HCT116 (cell line): ENCODE results near the gene PTGR2. TPM values are rescaled to one million over a fixed set of nuclear protein-coding genes. Genes with fewer than 3 reads are reported as not detected.

ENCODE experiments used
- ATAC-seq: fragments of 200-7000 bp; cut with Tn5 transposase; 2 replicates; pipeline ENCODE4 v1.9.1; 2020; ENCODE audit warnings: mild to moderate bottlenecking, moderate library complexity
- BruUV-seq: library from RNA; stranded (reverse); fragments of 400-500 nt; replicated peaks from 2 replicates; lab custom pipeline; 2021; lab: Mats Ljungman, UMichigan
- CTCF ChIA-PET: fragments of 300-600 bp; sonication (Branson Sonifier 250); formaldehyde crosslinking; loops from one replicate; lab custom pipeline; 2021; ENCODE audit warnings: antibody characterized with exemption; lab: Charles Lee
- POLR2A ChIA-PET: fragments of 300-600, 350-600 bp; sonication (Branson Sonifier 250); formaldehyde crosslinking; loops from one replicate; lab custom pipeline; 2021; ENCODE audit warnings: antibody characterized with exemption; lab: Charles Lee
- RAD21 ChIA-PET, 2 experiments: fragments of 300-600 bp; sonication (Branson Sonifier 250); formaldehyde crosslinking; loops; one replicate each; lab custom pipeline; 2023; ENCODE audit warnings: low total read pairs in 2 of 2; ENCODE audit not compliant: uncharacterized antibody in 2 of 2, unreplicated experiment in 2 of 2, low non-redundant PET in 1 of 2; lab: Charles Lee
- DNase-seq: peaks from one replicate; pipeline ENCODE4 v3.0.0-alpha.2; 2010; ENCODE audit warnings: low read depth, low spot score
- H2AFZ ChIP-seq: fragments of 200-600 bp; shearing (Covaris generic), sonication (generic); 2 replicates; pipeline ENCODE4 v1.6.1; 2017; ENCODE audit warnings: low read depth, mixed run types, mixed read lengths, antibody characterized with exemption, low read length; ENCODE audit not compliant: poor library complexity, severe bottlenecking
- H3K27ac ChIP-seq: 2 replicates; pipeline ENCODE4 v1.5.1; 2012; ENCODE audit warnings: low read depth, low read length
- H3K27me3 ChIP-seq: fragments of 200-600 bp; sonication (generic); 2 replicates; pipeline ENCODE4 v1.6.1; 2016; ENCODE audit warnings: mixed run types, low read length, mixed read lengths; ENCODE audit not compliant: insufficient read depth
- H3K36me3 ChIP-seq, 2 experiments: fragments of 200-500 bp in 1 of 2; fragments of 200-600 bp in 1 of 2; sonication (Bioruptor generic) in 1 of 2; sonication (generic) in 1 of 2; 2 replicates each; pipeline versions ENCODE4 v1.5.1 to v1.6.1; 2014 to 2016; ENCODE audit warnings: low read length in 2 of 2, inconsistent platforms in 1 of 2, mixed read lengths in 1 of 2, mixed run types in 1 of 2; ENCODE audit not compliant: insufficient read depth in 2 of 2, control insufficient read depth in 1 of 2
- H3K4me1 ChIP-seq, 2 experiments: fragments of 200-600 bp in 1 of 2; sonication (generic) in 1 of 2; 2 replicates each; pipeline versions ENCODE4 v1.5.1 to v1.6.1; 2012 to 2017; ENCODE audit warnings: low read length in 2 of 2, inconsistent platforms in 1 of 2, mild to moderate bottlenecking in 1 of 2, mixed read lengths in 1 of 2, mixed run types in 1 of 2, moderate library complexity in 1 of 2; ENCODE audit not compliant: insufficient read depth in 2 of 2, control insufficient read depth in 1 of 2
- H3K4me2 ChIP-seq: fragments of 200-600 bp; sonication (generic); 2 replicates; pipeline ENCODE4 v1.6.1; 2017; ENCODE audit warnings: mixed run types, low read length, mixed read lengths
- H3K4me3 ChIP-seq, 2 experiments: fragments of 200-600 bp in 1 of 2; sonication (generic) in 1 of 2; replicated peaks in 1 of 2; 2 replicates each; pipeline ENCODE4 v1.5.1; 2011 to 2016; ENCODE audit warnings: low read length in 2 of 2, control low read depth in 1 of 2, low read depth in 1 of 2, mild to moderate bottlenecking in 1 of 2, mixed read lengths in 1 of 2, mixed run types in 1 of 2
- H3K79me2 ChIP-seq: fragments of 200-600 bp; sonication (generic); 2 replicates; pipeline ENCODE4 v1.6.1; 2017; ENCODE audit warnings: mild to moderate bottlenecking, mixed run types, low read length, moderate library complexity, mixed read lengths; ENCODE audit not compliant: insufficient read depth
- H3K9ac ChIP-seq: fragments of 200-600 bp; sonication (generic); 2 replicates; pipeline ENCODE4 v1.6.1; 2016; ENCODE audit warnings: low read length, mixed read lengths
- H3K9me2 ChIP-seq: fragments of 200-600 bp; sonication (generic), shearing (Covaris generic); 2 replicates; pipeline ENCODE4 v1.6.1; 2017; ENCODE audit warnings: mixed run types, mild to moderate bottlenecking, moderate library complexity; ENCODE audit not compliant: insufficient read depth
- H3K9me3 ChIP-seq, 2 experiments: fragments of 200-500 bp in 1 of 2; fragments of 200-600 bp in 1 of 2; sonication (Bioruptor generic) in 1 of 2; sonication (generic) in 1 of 2; 2 replicates each; pipeline ENCODE4 v1.6.1; 2014 to 2017; ENCODE audit warnings: low read length in 2 of 2, mixed read lengths in 2 of 2, inconsistent platforms in 1 of 2, low read depth in 1 of 2, mild to moderate bottlenecking in 1 of 2, mixed run types in 1 of 2, moderate library complexity in 1 of 2; ENCODE audit not compliant: control insufficient read depth in 1 of 2, insufficient read depth in 1 of 2
- H4K20me1 ChIP-seq: fragments of 200-600 bp; sonication (generic), shearing (Covaris generic); 2 replicates; pipeline ENCODE4 v1.6.1; 2017; ENCODE audit warnings: mixed run types, mild to moderate bottlenecking, moderate library complexity; ENCODE audit not compliant: insufficient read depth
- ATF3 ChIP-seq: IDR thresholded peaks from 2 replicates; pipeline ENCODE4 v1.6.1; 2012
- CEBPB ChIP-seq: IDR thresholded peaks from 2 replicates; pipeline ENCODE4 v1.6.1; 2012; ENCODE audit warnings: low read depth
- CTCF ChIP-seq, 3 experiments: fragments of 200-600 bp in 1 of 3; sonication (generic) in 1 of 3; IDR thresholded peaks in 2 of 3; conservative IDR thresholded peaks in 1 of 3; 2 replicates each; pipeline ENCODE4 v1.5.1; 2012 to 2017; ENCODE audit warnings: low read depth in 2 of 3, low read length in 2 of 3, antibody characterized with exemption in 1 of 3, borderline replicate concordance in 1 of 3, control low read depth in 1 of 3, mild to moderate bottlenecking in 1 of 3, mixed read lengths in 1 of 3, mixed run types in 1 of 3, moderate library complexity in 1 of 3; ENCODE audit not compliant: insufficient read depth in 1 of 3
- ELF1 ChIP-seq: IDR thresholded peaks from 2 replicates; pipeline ENCODE4 v1.6.1; 2012; ENCODE audit warnings: low read depth, borderline replicate concordance
- EZH2 ChIP-seq: fragments of 200-600 bp; sonication (generic); IDR thresholded peaks from 2 replicates; pipeline ENCODE4 v1.6.1; 2017; ENCODE audit warnings: antibody characterized with exemption, mixed run types
- FOSL1 ChIP-seq: IDR thresholded peaks from 2 replicates; pipeline ENCODE4 v1.6.1; 2012; ENCODE audit warnings: low read depth
- JUND ChIP-seq: IDR thresholded peaks from 2 replicates; pipeline ENCODE4 v1.6.1; 2012
- RAD21 ChIP-seq: IDR thresholded peaks from 2 replicates; pipeline ENCODE4 v1.6.1; 2012; ENCODE audit warnings: low read depth, mild to moderate bottlenecking
- REST ChIP-seq: IDR thresholded peaks from 2 replicates; pipeline ENCODE4 v1.6.1; 2012; ENCODE audit warnings: low read depth
- SP1 ChIP-seq: IDR thresholded peaks from 2 replicates; pipeline ENCODE4 v1.6.1; 2012; ENCODE audit warnings: low read depth
- SRF ChIP-seq: IDR thresholded peaks from 2 replicates; pipeline ENCODE4 v1.6.1; 2012; ENCODE audit warnings: low read depth
- TCF7L2 ChIP-seq: IDR thresholded peaks from 2 replicates; pipeline ENCODE4 v1.7.0; 2011; ENCODE audit warnings: borderline replicate concordance, inconsistent platforms; ENCODE audit not compliant: insufficient read depth, insufficient read length; ENCODE audit errors: extremely low read depth
- ZBTB33 ChIP-seq: IDR thresholded peaks from 2 replicates; pipeline ENCODE4 v1.6.1; 2011; ENCODE audit warnings: mild to moderate bottlenecking, low read length, moderate library complexity; ENCODE audit not compliant: insufficient replicate concordance; ENCODE audit errors: extremely low read depth
- intact Hi-C: fragments of 100-400 bp; cut with micrococcal nuclease; formaldehyde crosslinking; loops from 2 replicates; pipeline ENCODE4 v1.10.0; 2022
- total RNA-seq: library from RNA; stranded (reverse); gene quantifications from one replicate; pipeline ENCODE4 v1.2.1, GENCODE V29; 2021; ENCODE audit not compliant: unreplicated experiment

The PTGR2 gene
- total RNA-seq, 1 experiment from 2014 or later: 22.1 TPM

GRCh38 chr14:73829071-73829470 is 22.6 kb upstream of the PTGR2 start (continued):
- no peak for TF ChIP-seq REST
- no peak for TF ChIP-seq ELF1
- no peak for TF ChIP-seq RAD21
- no peak for TF ChIP-seq SP1
- TF ChIP-seq FOSL1: no peak
- no peak for TF ChIP-seq JUND
- TF ChIP-seq, all 23 proteins: peak for 0

GRCh38 chr14:73829526-73830431 is 21.9 kb upstream of the PTGR2 start:
- ChIA-PET CTCF (no interaction called here), POLR2A (no interaction called here), RAD21 (no interaction called here)
- Histone ChIP-seq H4K20me1 (no peaks in the 10 kb centered on the region), H3K4me2 (no peak overlapping the region), H3K36me3 (no peaks in the 10 kb centered on the region), H3K27ac (no peak overlapping the region), H3K9ac (no peak overlapping the region), H3K79me2 (no peaks in the 10 kb centered on the region), H3K4me3 (no peak overlapping the region), H2AFZ (no peak overlapping the region), H3K27me3 (no peaks in the 10 kb centered on the region), H3K4me1 (peaks cover 0 to 10% of the 10 kb centered on the region in 2 experiments; a peak in 2 of 4 replicates), H3K9me2 (no peaks in the 10 kb centered on the region), H3K9me3 (no peaks in the 10 kb centered on the region)
- intact Hi-C loops: no loop called here
- no peak for TF ChIP-seq TCF7L2
- TF ChIP-seq CTCF (IDR thresholded peaks at IDR 0.05 in 2 of 3, conservative IDR thresholded peaks at IDR 0.05 in 1 of 3; ENCODE audit: borderline replicate concordance in 1 of 3, insufficient read depth in 1 of 3, low read depth in 2 of 3, low read length in 2 of 3): no peak
- TF ChIP-seq RAD21: no peak
- no peak for TF ChIP-seq SRF
- no peak for TF ChIP-seq ZBTB33
- TF ChIP-seq CEBPB: no peak
- no peak for TF ChIP-seq ATF3
- no peak for TF ChIP-seq EZH2
- ATAC-seq (no peak), DNase-seq (no peak)
- no TSS peak for BruUV-seq
